GM19193 (cell line): ENCODE data around the gene EML6.

Experiments used
- POLR2A ChIP-seq: IDR thresholded peaks from 4 replicates; pipeline ENCODE4 v1.6.1; 2011; ENCODE audit not compliant: insufficient read depth, insufficient read length; ENCODE audit errors: extremely low read depth

EML6 gene

DNA sequence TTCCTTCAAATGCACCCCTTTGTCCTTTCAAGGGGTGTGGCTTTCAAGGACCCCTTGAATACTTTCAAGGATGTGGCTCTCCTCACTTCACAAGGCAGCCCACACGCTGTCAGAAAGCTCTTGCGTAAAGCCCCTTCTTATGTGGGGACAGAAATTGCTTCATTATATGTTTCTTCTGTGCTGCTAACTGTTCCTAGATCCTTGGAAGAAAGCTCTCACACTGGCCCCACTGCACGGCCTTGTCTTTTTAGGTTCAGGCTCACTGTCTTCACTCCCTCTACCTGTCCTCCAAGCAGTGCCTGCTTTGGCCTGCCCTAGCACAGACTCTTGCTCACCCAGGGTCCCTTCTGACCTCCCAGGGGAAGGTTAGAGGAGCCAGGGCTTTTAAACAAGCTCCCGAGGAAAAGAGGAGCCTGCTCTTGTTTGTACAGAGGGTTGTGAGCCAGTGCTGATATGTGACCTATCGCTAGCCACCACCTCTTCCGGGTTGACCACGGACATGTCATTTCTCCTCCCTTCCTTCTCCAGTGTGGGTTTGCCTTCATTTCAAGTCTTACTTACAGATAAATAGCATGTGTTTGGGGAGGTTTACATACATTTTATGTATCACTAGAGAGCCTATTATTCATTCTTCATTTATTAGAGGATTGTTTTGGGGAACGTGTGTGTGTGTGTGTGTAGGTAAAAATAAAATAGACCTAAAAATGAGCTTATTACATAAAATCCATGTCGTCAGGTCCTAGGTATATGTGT is 232.1 kb downstream of the EML6 start:
- TF ChIP-seq POLR2A = no peak

DNA sequence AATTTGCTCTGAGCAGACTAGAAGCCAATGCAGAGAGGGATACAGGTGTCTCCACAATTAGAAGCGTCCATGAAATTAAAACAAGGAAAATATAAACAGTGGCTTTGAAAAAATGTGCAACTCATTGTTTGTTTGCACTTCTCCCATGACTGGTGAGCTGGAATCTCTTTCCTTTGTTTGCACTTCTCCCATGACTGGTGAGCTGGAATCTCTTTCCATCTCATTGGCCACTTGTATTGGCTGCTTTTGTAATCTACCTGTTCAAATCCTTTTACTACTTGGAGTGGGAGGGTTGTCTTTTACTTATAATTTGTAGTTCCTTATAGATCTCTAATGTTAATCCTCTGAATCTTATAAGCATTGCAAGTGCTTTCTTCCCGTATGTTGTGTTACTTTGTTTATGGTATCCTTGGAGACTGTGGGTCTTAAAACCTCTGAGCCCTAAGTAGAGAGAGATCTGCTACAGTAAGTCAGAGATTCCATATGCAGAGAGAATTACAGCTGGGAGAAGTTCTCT is 232.7 kb downstream of the EML6 start:
- TF ChIP-seq POLR2A = no peak

DNA sequence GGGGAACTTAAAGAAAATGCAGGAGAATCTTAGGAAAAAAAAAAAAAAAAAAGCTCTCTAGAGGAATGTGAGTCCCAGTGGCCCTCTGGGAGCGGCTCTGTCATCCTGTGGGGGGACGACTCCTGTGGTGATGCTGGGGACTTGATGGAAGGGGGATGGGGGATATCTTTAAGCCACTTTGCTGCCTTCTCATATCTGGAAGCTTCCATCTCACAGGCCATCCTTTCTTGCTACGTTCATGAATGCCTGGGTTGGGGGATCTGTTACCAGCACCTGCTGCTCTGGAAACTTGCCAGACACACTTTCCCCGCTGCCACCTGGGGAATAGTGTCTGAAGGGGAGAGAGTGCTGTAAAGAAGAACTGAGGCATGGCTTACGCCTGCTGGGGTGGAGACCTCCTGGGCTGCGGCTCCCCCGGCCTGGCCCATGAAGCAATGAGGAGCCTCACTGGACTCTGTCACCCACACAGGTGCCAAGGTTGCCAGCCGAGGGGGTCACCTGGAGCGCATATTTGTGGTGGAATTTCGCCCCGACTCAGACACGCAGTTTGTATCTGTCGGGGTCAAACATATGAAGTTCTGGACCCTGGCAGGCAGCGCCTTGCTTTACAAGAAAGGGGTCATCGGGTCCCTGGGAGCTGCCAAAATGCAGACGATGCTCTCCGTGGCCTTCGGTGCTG is 234.0 kb downstream of the EML6 start:
- TF ChIP-seq POLR2A = no peak

DNA sequence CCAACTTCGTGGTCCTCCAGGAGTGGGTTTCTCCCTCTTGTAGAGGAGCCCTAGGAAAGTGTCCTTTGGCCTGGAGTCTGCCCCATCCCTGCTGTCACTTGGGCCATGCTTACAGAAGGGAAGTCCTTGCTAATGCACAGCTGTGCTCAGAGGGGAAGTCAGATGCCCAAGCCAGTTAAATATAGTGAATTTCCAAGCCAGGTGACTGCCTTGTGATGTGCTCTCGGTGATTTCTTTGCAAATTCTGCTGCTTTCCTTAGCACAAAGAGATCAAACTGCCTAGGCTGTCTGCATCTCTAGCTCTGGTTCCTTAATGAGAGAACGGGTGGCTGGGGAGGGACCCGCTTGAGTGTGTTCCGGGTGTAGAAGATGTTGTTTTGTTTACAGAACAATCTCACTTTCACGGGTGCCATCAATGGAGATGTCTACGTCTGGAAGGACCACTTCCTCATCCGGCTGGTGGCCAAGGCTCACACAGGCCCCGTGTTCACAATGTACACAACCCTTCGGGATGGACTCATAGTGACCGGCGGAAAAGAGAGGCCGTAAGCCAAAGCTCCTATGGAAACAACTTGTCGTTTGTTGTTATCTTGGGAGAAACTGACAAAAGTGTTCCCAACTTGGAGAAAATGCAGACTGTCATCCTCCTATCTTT is 235.4 kb downstream of the EML6 start:
- no peak for TF ChIP-seq POLR2A

GRCh38 chr2:54960164-54960563 is 236.7 kb downstream of the EML6 start:
- TF ChIP-seq POLR2A = no peak

DNA sequence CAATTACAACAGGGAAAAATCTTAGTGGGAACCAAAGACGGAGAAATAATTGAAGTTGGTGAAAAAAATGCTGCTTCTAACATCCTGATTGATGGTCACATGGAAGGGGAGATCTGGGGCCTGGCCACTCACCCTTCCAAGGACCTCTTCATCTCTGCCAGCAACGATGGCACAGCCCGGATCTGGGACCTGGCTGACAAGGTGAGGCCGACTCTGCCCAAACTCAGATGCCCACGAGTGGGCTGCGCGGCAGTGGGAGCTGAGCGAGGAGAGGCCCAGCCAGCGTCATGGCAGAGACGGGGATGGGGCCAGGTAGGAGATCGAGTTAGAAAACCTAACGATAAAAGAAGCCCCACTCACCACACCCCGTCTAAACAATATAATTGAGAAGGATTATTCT is 239.0 kb downstream of the EML6 start:
- no peak for TF ChIP-seq POLR2A

- TF ChIP-seq POLR2A = no peak
Observed at GRCh38 chr2:54962935-54963440, 239.5 kb downstream of the EML6 start.

DNA sequence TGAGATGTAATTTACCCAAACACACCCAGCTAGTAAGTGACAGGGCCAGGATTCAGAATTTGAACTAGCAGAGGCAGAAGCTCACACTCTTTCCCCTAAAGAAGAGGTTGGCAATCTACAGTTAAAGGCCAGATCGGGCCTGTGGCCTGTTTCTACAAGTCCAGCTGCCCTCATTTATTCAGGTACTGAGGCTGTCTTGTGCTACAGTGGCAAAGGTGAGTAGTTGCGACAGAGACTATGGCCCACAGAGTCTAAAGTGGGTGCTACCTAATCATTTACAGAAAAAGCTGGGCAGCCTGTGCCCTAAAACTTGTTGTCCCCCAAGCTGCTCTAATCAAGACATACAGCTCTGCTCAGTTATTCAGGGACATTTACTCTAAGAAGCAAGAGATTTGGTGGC is 240.0 kb downstream of the EML6 start:
- TF ChIP-seq POLR2A = no peak

DNA sequence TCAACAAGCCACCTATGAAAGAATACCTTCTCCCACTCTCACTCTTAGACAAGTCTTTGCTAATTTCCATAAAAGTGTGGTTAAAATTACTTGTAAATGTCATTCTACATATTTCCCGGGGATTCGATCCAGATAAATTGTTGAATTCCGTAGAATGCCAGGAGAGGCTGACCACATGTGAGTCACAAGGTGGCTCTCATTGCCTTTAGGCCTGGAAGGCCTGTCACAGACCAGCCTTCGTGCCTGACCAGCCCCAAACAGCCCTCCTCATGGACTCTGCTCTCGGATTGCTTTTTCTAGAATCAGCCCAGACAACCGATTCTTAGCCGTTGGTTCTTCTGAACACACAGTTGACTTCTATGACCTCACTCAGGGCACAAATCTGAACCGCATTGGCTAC is 240.8 kb downstream of the EML6 start:
- no peak for TF ChIP-seq POLR2A

GRCh38 chr2:54964816-54965215 is 241.4 kb downstream of the EML6 start:
- TF ChIP-seq POLR2A = no peak

DNA sequence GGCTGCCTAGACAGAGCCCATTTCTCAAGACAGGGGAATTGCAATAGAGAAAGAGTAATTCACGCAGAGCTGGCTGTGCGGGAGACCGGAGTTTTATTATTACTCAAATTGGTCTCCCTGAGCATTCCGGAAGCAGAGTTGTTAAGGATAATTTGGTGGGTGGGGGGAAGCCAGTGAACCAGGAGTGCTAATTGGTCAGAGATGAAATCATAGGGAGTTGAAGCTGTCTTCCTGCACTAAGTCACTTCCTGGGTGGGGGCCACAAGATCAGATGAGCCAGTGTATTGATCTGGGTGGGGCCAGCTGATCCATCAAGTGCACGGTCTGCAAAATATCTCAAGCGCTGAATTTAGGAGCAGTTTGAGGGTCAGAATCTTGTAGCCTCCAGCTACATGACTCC is 242.0 kb downstream of the EML6 start:
- TF ChIP-seq POLR2A = no peak

DNA sequence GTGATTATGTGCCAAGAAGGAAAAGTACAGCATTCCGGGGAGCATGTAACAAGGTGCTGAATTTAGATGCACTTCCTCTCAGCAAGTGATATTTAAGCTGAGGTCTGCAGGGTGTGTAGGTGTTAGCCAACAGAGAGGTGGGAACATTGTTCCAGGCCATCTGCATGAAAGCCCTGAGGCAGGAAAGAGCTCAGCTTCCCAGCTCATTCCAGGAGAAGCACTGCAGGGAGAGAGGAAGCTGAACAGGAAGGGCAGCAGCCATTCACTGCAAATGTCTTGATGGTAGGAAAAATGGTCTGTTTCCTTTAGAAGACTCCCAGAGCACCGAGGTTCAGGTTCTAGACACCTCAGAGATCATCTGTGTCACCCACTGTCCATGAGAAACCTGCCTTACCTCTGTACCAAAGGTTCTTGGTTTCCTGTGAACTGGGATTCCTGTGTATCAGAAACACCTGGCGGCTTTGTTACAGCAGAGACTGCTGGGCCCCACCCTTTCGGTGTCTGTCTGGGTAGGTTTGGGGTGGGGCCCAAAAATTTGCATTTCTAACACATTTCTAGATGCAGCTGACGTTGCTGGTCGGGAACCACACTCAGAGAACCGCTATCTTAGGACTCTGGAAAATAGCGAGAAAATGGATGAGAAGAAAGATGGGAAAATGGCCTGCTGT is 242.8 kb downstream of the EML6 start:
- no peak for TF ChIP-seq POLR2A

DNA sequence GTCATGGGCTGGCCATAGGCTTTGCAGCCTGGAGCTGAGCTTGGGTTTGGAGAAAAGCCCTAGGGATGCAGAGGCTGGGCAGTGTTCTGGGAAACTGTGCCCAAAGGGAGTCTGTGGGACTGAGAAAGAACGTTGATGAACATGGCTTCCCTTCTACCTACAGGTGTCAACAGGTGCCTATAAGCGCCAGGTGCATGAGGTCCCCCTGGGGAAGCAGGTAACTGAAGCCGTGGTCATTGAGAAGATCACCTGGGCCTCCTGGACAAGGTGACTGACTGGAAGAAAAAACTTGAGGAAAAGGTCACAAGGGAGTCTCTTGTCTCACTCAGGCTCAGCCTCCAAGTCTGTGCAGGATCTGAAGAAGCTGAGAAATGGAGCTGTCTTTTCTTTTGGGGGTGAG is 243.4 kb downstream of the EML6 start:
- TF ChIP-seq POLR2A = no peak

- no peak for TF ChIP-seq POLR2A
Observed at GRCh38 chr2:54967269-54967668, 243.8 kb downstream of the EML6 start.

DNA sequence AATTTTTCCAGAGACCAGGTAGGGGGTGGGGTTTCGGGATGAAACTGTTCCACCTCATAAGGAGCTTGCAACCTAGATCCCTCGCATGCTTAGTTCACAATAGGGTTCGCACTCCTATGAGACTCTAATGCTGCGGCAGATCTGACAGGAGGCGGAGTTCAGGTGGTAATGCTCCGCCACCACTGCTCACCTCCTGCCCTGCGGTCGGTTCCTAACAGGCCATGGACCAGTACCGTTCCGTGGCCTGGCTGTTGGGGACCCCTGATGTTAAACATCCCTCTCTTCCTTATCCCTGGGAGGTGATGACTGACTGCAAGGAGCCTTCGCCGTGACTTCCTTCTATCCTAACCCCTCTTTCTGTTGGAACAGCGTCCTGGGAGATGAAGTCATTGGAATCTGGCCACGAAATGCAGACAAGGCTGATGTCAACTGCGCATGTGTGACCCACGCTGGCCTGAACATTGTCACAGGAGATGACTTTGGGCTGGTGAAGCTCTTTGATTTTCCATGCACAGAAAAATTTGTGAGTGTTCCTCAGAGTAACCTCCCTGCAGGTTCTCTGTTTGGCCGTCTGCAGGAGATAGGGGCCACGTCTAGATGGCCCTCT is 244.4 kb downstream of the EML6 start:
- TF ChIP-seq POLR2A = no peak

- no peak for TF ChIP-seq POLR2A
Observed at GRCh38 chr2:54968561-54969218, 245.2 kb downstream of the EML6 start.
